ENCODE data around the gene KLRK1.
"Not testable (repeated sequence)": the region's sequence is repeated elsewhere in the genome, so short reads cannot be mapped to it uniquely, and the experiment has no call there.

DNA sequence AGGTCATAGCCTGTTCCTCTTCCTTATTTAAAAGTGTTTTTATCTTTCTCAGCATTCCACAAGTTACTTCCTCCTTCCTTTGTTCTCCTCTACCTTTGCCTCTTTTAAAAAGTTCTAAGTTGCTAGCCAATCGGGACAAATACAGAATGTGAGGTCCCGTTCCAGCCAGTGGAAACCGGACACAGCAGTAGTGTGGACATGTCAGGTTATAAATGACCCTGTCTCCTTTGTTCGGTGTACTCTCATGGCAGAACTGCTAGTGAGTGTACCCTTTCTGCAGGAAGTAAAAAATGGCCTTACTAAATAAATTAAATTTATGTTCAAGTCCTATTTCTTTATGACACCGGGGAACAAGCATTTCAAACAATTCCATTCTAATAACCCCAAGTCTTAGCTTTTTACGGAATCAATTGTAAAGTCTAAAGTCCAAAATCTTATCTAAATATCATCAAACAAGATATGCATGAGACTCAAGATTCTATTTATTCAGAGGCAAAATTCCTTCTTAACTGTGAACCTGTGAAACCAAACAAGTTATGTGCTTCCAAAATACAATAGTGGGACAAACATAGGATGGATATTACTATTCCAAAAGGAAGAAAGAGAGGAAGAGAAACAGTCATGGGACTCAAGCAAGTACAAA lies 17.8 kb downstream of the KLRK1 start:
- TF ChIP-seq, protein P1, sequence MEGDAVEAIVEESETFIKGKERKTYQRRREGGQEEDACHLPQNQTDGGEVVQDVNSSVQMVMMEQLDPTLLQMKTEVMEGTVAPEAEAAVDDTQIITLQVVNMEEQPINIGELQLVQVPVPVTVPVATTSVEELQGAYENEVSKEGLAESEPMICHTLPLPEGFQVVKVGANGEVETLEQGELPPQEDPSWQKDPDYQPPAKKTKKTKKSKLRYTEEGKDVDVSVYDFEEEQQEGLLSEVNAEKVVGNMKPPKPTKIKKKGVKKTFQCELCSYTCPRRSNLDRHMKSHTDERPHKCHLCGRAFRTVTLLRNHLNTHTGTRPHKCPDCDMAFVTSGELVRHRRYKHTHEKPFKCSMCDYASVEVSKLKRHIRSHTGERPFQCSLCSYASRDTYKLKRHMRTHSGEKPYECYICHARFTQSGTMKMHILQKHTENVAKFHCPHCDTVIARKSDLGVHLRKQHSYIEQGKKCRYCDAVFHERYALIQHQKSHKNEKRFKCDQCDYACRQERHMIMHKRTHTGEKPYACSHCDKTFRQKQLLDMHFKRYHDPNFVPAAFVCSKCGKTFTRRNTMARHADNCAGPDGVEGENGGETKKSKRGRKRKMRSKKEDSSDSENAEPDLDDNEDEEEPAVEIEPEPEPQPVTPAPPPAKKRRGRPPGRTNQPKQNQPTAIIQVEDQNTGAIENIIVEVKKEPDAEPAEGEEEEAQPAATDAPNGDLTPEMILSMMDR (IDR thresholded peaks at IDR 0.05): not testable (repeated sequence)
- not testable (repeated sequence) for TF ChIP-seq EZH2 (IDR thresholded peaks at IDR 0.05; ENCODE audit: borderline replicate concordance, insufficient read depth, low read depth, low read length, poor library complexity, severe bottlenecking)
